GM23338 (cell line): ENCODE measurements around the gene FBL. TPM values are rescaled to one million over a fixed set of nuclear protein-coding genes. Genes with fewer than 3 reads are reported as not detected.

ENCODE experiments used
- ATAC-seq: fragments of 200-7000 bp; cut with Tn5 transposase; 3 replicates; pipeline ENCODE4 v1.9.1; 2020
- DNase-seq: peaks from one replicate; pipeline ENCODE4 v3.0.0-alpha.2; 2015; ENCODE audit warnings: low spot score
- H2AFZ ChIP-seq: fragments of 200-600 bp; sonication (generic); 2 replicates; pipeline ENCODE4 v1.8.0; 2016; ENCODE audit warnings: antibody characterized with exemption, mild to moderate bottlenecking, moderate library complexity
- H3F3A ChIP-seq: fragments of 200-600 bp; sonication (generic); replicated peaks from 2 replicates; pipeline ENCODE4 v1.8.0; 2017; ENCODE audit warnings: antibody characterized with exemption, mixed run types, low read depth
- H3K27ac ChIP-seq: fragments of 200-600 bp; sonication (generic); 2 replicates; pipeline ENCODE4 v1.6.1; 2016; ENCODE audit warnings: low read depth
- H3K27me3 ChIP-seq: fragments of 200-600 bp; sonication (generic); 2 replicates; pipeline ENCODE4 v1.8.0; 2016; ENCODE audit warnings: mild to moderate bottlenecking, mixed run types, moderate library complexity; ENCODE audit not compliant: insufficient read depth
- H3K36me3 ChIP-seq: fragments of 200-600 bp; sonication (generic); 2 replicates; pipeline ENCODE4 v1.8.0; 2016; ENCODE audit warnings: mild to moderate bottlenecking; ENCODE audit not compliant: insufficient read depth
- H3K4me1 ChIP-seq: fragments of 200-600 bp; sonication (generic); 2 replicates; pipeline ENCODE4 v1.8.0; 2016; ENCODE audit warnings: mild to moderate bottlenecking, moderate library complexity; ENCODE audit not compliant: insufficient read depth
- H3K4me2 ChIP-seq: fragments of 200-600 bp; sonication (generic); 2 replicates; pipeline ENCODE4 v1.7.1; 2017; ENCODE audit warnings: mixed run types
- H3K4me3 ChIP-seq: fragments of 200-600 bp; sonication (generic); 2 replicates; pipeline ENCODE4 v1.6.1; 2016; ENCODE audit warnings: mixed run types
- H3K79me2 ChIP-seq: fragments of 200-600 bp; sonication (generic); replicated peaks from 2 replicates; pipeline ENCODE4 v1.8.0; 2017; ENCODE audit warnings: mild to moderate bottlenecking; ENCODE audit not compliant: insufficient read depth
- H3K9me2 ChIP-seq: fragments of 200-600 bp; sonication (generic); 2 replicates; pipeline ENCODE4 v1.8.0; 2017; ENCODE audit not compliant: insufficient read depth
- H4K20me1 ChIP-seq: fragments of 200-600 bp; sonication (generic); replicated peaks from 2 replicates; pipeline ENCODE4 v1.8.0; 2017; ENCODE audit warnings: mild to moderate bottlenecking; ENCODE audit not compliant: insufficient read depth
- H3K27ac Mint-ChIP-seq: 2 replicates; pipeline ENCODE4 v1.8.0; 2020; ENCODE audit warnings: inconsistent platforms, mild to moderate bottlenecking, moderate library complexity, mixed read lengths
- H3K27me3 Mint-ChIP-seq: 3 replicates; pipeline ENCODE4 v1.8.0; 2022; ENCODE audit warnings: low read depth, mild to moderate bottlenecking, moderate library complexity, mixed read lengths, inconsistent platforms; ENCODE audit not compliant: insufficient read depth, poor library complexity
- H3K36me3 Mint-ChIP-seq: 3 replicates; pipeline ENCODE4 v1.8.0; 2021; ENCODE audit warnings: low read depth, mild to moderate bottlenecking, inconsistent platforms, moderate library complexity, mixed read lengths
- H3K4me1 Mint-ChIP-seq: 3 replicates; pipeline ENCODE4 v1.8.0; 2020; ENCODE audit warnings: mild to moderate bottlenecking, inconsistent platforms, mixed read lengths
- H3K4me3 Mint-ChIP-seq: 3 replicates; pipeline ENCODE4 v1.8.0; 2021; ENCODE audit warnings: moderate library complexity, mild to moderate bottlenecking, inconsistent platforms, mixed read lengths
- H3K9me3 Mint-ChIP-seq: 3 replicates; pipeline ENCODE4 v1.8.0; 2020; ENCODE audit warnings: moderate library complexity, mild to moderate bottlenecking, inconsistent platforms, mixed read lengths
- CREB1 ChIP-seq: fragments of 250-450 bp; sonication (Bioruptor Pico); IDR thresholded peaks from 2 replicates; pipeline ENCODE4 v1.5.0; 2020; ENCODE audit warnings: low read depth, mild to moderate bottlenecking, moderate library complexity
- CTCF ChIP-seq, 2 experiments: fragments of 200-600 bp in 1 of 2; sonication (generic) in 1 of 2; conservative IDR thresholded peaks; 2 replicates each; pipeline versions ENCODE4 v1.5.1 to v1.6.1; 2016 to 2017; ENCODE audit warnings: antibody characterized with exemption in 2 of 2, low read depth in 2 of 2, mild to moderate bottlenecking in 2 of 2, moderate library complexity in 1 of 2
- EZH2 ChIP-seq: fragments of 200-600 bp; sonication (generic); IDR thresholded peaks from one replicate; pipeline ENCODE4 v1.8.0; 2017; ENCODE audit warnings: antibody characterized with exemption, mild to moderate bottlenecking, low read depth; ENCODE audit not compliant: unreplicated experiment
- EZH2phosphoT487 ChIP-seq: fragments of 200-600 bp; sonication (generic); IDR thresholded peaks from one replicate; pipeline ENCODE4 v1.8.1; 2018; ENCODE audit warnings: antibody characterized with exemption; ENCODE audit not compliant: unreplicated experiment
- JUNB ChIP-seq: IDR thresholded peaks from one replicate; pipeline ENCODE4 v1.6.1; 2016; ENCODE audit warnings: antibody characterized with exemption; ENCODE audit not compliant: unreplicated experiment
- NANOG ChIP-seq: IDR thresholded peaks from 2 replicates; pipeline ENCODE4 v1.6.1; 2016; ENCODE audit warnings: antibody characterized with exemption, borderline replicate concordance
- POLR2AphosphoS5 ChIP-seq: IDR thresholded peaks from 2 replicates; pipeline ENCODE4 v1.6.1; 2016; ENCODE audit warnings: antibody characterized with exemption, low read depth
- REST ChIP-seq: IDR thresholded peaks from one replicate; pipeline ENCODE4 v1.6.1; 2018; ENCODE audit warnings: antibody characterized with exemption; ENCODE audit not compliant: unreplicated experiment
- STAT1 ChIP-seq: IDR thresholded peaks from one replicate; pipeline ENCODE4 v1.6.1; 2016; ENCODE audit warnings: antibody characterized with exemption; ENCODE audit not compliant: unreplicated experiment
- ZNF114 ChIP-seq: fragments of 250-450 bp; sonication (Bioruptor Pico); IDR thresholded peaks from 2 replicates; pipeline ENCODE4 v1.5.0; 2020; ENCODE audit warnings: mild to moderate bottlenecking, moderate library complexity
- ZNF331 ChIP-seq: fragments of 250-450 bp; sonication (Bioruptor Pico); IDR thresholded peaks from 2 replicates; pipeline ENCODE4 v1.5.0; 2020; ENCODE audit warnings: low read depth, mild to moderate bottlenecking, moderate library complexity
- polyA plus RNA-seq: library from polyadenylated mRNA; unstranded; fragments of >200 nt; fragmentation: Nextera tagmentation; extraction: Ambion mirVana; gene quantifications from 2 replicates; pipeline ENCODE4 v1.2.1, GENCODE V29; 2016
- total RNA-seq: library from RNA; depleted of rRNA; stranded (reverse); fragments of >200 nt; shearing (Covaris generic); gene quantifications from 2 replicates; pipeline ENCODE4 v1.2.3, GENCODE V29; 2014
- TF ChIP-seq, protein P1 (sequence below): IDR thresholded peaks from 2 replicates; pipeline ENCODE4 v1.6.1; 2016; ENCODE audit warnings: antibody characterized with exemption
- TF ChIP-seq, protein P2 (sequence below): fragments of 250-450 bp; sonication (Bioruptor Pico); IDR thresholded peaks from 2 replicates; pipeline ENCODE4 v1.5.0; 2020; ENCODE audit warnings: mild to moderate bottlenecking, moderate library complexity

FBL gene
- total and polyA plus RNA-seq, 2 experiments from 2014 or later: 403 to 553 TPM

- DNase-seq (no peak), ATAC-seq (no peak)
- TF ChIP-seq CREB1 (CRISPR knock-in tag): no peak
- TF ChIP-seq POLR2AphosphoS5: no peak
- TF ChIP-seq STAT1: no peak
- TF ChIP-seq CTCF (conservative IDR thresholded peaks at IDR 0.05; ENCODE audit: low read depth in 2 of 2): no peak
- no peak for TF ChIP-seq NANOG
- TF ChIP-seq JUNB: no peak
- TF ChIP-seq ZNF114 (CRISPR knock-in tag): no peak
- no peak for TF ChIP-seq EZH2phosphoT487
- TF ChIP-seq, protein P1, sequence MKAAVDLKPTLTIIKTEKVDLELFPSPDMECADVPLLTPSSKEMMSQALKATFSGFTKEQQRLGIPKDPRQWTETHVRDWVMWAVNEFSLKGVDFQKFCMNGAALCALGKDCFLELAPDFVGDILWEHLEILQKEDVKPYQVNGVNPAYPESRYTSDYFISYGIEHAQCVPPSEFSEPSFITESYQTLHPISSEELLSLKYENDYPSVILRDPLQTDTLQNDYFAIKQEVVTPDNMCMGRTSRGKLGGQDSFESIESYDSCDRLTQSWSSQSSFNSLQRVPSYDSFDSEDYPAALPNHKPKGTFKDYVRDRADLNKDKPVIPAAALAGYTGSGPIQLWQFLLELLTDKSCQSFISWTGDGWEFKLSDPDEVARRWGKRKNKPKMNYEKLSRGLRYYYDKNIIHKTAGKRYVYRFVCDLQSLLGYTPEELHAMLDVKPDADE: no peak
- TF ChIP-seq ZNF331: no peak
- TF ChIP-seq REST: no peak
- TF ChIP-seq, protein P2, sequence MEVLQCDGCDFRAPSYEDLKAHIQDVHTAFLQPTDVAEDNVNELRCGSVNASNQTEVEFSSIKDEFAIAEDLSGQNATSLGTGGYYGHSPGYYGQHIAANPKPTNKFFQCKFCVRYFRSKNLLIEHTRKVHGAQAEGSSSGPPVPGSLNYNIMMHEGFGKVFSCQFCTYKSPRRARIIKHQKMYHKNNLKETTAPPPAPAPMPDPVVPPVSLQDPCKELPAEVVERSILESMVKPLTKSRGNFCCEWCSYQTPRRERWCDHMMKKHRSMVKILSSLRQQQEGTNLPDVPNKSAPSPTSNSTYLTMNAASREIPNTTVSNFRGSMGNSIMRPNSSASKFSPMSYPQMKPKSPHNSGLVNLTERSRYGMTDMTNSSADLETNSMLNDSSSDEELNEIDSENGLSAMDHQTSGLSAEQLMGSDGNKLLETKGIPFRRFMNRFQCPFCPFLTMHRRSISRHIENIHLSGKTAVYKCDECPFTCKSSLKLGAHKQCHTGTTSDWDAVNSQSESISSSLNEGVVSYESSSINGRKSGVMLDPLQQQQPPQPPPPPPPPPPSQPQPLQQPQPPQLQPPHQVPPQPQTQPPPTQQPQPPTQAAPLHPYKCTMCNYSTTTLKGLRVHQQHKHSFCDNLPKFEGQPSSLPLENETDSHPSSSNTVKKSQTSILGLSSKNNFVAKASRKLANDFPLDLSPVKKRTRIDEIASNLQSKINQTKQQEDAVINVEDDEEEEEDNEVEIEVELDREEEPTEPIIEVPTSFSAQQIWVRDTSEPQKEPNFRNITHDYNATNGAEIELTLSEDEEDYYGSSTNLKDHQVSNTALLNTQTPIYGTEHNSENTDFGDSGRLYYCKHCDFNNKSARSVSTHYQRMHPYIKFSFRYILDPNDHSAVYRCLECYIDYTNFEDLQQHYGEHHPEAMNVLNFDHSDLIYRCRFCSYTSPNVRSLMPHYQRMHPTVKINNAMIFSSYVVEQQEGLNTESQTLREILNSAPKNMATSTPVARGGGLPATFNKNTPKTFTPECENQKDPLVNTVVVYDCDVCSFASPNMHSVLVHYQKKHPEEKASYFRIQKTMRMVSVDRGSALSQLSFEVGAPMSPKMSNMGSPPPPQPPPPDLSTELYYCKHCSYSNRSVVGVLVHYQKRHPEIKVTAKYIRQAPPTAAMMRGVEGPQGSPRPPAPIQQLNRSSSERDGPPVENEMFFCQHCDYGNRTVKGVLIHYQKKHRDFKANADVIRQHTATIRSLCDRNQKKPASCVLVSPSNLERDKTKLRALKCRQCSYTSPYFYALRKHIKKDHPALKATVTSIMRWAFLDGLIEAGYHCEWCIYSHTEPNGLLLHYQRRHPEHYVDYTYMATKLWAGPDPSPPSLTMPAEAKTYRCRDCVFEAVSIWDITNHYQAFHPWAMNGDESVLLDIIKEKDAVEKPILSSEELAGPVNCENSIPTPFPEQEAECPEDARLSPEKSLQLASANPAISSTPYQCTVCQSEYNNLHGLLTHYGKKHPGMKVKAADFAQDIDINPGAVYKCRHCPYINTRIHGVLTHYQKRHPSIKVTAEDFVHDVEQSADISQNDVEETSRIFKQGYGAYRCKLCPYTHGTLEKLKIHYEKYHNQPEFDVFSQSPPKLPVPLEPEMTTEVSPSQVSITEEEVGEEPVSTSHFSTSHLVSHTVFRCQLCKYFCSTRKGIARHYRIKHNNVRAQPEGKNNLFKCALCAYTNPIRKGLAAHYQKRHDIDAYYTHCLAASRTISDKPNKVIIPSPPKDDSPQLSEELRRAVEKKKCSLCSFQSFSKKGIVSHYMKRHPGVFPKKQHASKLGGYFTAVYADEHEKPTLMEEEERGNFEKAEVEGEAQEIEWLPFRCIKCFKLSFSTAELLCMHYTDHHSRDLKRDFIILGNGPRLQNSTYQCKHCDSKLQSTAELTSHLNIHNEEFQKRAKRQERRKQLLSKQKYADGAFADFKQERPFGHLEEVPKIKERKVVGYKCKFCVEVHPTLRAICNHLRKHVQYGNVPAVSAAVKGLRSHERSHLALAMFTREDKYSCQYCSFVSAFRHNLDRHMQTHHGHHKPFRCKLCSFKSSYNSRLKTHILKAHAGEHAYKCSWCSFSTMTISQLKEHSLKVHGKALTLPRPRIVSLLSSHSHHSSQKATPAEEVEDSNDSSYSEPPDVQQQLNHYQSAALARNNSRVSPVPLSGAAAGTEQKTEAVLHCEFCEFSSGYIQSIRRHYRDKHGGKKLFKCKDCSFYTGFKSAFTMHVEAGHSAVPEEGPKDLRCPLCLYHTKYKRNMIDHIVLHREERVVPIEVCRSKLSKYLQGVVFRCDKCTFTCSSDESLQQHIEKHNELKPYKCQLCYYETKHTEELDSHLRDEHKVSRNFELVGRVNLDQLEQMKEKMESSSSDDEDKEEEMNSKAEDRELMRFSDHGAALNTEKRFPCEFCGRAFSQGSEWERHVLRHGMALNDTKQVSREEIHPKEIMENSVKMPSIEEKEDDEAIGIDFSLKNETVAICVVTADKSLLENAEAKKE (CRISPR knock-in tag): no peak
- no peak for TF ChIP-seq EZH2
- Histone ChIP-seq H3K4me2 (no peak overlapping the region), H3K36me3 (no peaks in the 10 kb centered on the region; the same call in 1 of the 2 replicates), H3F3A (no peaks in the 10 kb centered on the region), H3K27ac (no peak overlapping the region), H3K9me2 (no peaks in the 10 kb centered on the region), H2AFZ (no peak overlapping the region), H3K4me1 (peaks cover 4% of the 10 kb centered on the region), H3K27me3 (no peaks in the 10 kb centered on the region), H3K79me2 (no peaks in the 10 kb centered on the region; the same call in 1 of the 2 replicates), H3K4me3 (no peak overlapping the region), H4K20me1 (peaks cover 3% of the 10 kb centered on the region; the same call in 1 of the 2 replicates)
- Mint-ChIP-seq H3K4me3 (no peak overlapping the region), H3K9me3 (no peaks in the 10 kb centered on the region), H3K27ac (no peak overlapping the region), H3K27me3 (peaks cover 6% of the 10 kb centered on the region), H3K36me3 (peaks cover 38% of the 10 kb centered on the region), H3K4me1 (peaks cover 7% of the 10 kb centered on the region)
These were observed 19.0 kb downstream of the FBL start for GRCh38 chr19:39827216-39827615.
